Activated CD4-positive, alpha-beta T cell treated with anti-CD3 and anti-CD28 coated beads for 4 hours (primary cell): ENCODE results near the gene FANCG.

Source experiments
- DNase-seq, 2 donors: peaks; one replicate each; pipeline ENCODE4 v3.0.0-alpha.2; 2020

The FANCG gene

DNA sequence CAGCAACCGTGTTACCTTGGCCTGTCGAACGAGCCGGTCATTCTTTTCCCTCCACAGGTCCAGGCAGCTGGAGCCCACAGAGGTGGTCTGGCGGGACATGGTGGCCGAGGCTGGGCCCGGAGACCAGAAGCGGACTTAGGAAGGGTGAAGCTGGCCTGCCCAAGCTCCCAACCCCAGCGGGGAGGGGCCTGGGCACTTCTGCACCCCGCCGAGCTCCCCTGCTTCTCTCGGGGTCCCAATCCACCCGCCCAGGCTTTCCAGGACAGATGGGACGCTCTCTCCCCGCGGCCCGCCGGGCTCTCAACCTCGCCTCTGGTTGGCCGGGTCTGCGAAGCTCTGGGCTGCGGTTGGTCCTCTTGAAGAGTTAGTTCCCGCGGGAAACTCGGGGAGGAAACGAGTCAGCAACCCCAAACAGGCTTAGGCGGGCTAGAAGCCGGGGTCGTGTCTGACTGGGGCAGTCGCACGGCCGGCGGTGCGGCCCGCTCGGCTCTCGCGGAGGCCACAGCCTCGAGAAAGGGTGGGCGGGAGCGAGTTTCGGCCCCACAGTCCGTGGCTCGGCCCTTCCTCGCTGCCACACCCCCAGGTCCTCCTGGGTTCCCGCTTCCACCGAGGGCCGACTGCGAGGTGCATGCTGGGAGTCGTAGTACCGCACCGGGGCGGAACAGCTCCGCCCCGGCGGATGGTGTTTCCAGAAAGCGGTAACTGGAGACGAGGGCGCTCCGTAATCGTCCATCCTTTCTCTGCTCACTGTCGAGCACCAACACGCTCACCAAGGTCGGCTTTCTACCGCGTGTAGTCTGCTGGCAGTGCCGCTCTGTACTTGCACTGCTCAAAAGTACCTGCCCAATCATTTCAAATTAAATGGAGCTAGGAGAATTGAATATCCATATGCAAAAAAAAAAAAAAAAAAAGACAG, at the start of gene FANCG:
FANCG (minus strand) TSS at position 517 of the 916 bp plus-strand sequence; CDS start at position 99, 418 bp downstream.
- peak; percentile 78 for DNase-seq

DNA sequence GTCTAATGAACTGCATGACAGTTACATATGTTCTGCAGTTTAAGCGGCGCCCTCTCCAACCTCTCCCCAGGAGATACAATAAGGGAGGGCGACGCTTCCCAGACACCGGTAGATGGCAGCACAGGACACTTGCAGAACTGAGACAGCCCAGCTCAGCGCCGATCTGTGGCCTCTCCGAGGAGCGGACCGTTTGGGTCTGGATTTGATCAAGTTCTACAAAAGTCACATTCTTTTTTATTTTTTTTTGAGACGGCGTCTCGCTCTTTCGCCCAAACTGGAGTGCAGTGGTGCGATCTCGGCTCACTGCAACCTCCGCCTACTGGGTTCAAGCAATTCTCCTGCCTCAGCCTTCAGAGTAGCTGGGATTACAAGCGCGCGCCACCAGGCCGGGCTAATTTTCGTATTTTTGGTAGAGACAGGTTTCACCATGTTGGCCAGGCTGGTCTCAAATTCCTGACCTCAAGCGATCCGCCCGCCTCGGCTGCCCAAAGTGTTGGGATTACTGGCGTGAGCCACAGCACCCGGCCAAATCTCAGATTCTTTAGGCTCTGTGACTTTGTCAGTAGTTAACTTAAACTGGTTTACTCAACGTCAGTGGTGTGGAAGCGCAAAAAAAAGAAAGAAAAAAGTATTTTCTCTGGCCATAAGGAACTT, 37.3 kb upstream of the FANCG start:
- peak; percentile 88 to 93 for DNase-seq

DNA sequence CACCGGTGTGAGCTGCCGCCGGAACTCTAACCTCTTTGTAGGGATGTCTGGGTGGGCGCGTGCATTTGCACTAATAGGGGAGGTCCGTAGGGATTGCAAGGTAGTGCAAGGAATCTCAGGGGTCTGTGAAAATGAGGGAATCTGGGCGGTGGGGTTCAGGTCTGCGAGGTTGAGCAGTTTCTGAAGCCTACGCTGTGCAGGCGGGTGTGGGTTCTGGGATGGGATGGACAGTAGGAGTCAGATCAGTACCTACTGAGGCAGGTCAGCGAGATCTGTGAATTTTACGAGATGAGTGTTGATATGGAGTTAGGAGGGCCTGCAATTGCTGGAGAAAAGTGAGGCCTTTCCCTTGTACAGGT, 36.8 kb upstream of the FANCG start:
- DNase-seq: no peak

DNA sequence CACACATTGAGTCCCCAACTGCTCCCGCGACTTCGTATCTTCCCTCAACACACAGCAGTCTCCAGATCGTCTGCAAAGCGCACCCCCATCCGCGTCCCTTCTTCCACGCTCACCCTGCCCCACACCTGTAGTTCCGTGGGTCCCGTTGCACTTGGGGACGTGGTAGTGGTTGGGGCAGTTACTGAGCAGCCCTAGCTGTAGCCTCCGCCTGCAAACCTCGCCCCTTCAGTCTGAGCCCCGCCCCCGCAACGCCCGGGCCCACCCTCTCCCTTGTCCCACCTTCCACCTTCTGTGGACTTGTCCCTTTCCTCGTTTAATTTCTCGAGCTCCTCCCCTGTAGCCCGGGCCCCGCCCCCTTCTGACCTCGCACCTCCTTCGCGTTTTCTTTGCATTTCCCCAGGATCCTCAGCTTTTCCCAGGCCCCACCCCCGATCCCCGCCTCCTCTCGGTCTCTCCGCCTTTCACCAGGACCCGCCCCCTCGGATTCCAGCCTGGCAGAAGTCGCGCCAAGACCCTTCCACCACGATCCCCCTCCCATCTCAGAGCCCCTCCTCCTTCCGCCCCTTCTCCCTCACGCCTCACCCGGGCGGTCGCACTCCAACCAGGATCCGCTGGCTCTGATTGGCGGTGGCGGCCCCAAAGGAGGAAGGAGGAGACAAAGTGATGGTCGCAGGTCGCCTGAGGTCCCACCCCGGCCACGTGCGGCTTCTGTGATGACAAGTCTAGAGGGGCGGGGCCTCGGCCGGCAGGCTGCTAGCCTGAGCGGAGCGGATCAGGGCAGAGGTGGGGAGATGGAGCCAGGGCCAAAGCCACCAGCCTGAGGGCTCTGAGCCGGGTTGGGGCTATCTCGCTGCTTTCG, 36.2 kb upstream of the FANCG start, which contains the start of gene ATOSB:
ATOSB (minus strand) TSS at position 183 of the 859 bp plus-strand sequence. CDS start 7,588 bp downstream, outside the sequence.
- DNase-seq: peak; percentile 88 to 91

DNA sequence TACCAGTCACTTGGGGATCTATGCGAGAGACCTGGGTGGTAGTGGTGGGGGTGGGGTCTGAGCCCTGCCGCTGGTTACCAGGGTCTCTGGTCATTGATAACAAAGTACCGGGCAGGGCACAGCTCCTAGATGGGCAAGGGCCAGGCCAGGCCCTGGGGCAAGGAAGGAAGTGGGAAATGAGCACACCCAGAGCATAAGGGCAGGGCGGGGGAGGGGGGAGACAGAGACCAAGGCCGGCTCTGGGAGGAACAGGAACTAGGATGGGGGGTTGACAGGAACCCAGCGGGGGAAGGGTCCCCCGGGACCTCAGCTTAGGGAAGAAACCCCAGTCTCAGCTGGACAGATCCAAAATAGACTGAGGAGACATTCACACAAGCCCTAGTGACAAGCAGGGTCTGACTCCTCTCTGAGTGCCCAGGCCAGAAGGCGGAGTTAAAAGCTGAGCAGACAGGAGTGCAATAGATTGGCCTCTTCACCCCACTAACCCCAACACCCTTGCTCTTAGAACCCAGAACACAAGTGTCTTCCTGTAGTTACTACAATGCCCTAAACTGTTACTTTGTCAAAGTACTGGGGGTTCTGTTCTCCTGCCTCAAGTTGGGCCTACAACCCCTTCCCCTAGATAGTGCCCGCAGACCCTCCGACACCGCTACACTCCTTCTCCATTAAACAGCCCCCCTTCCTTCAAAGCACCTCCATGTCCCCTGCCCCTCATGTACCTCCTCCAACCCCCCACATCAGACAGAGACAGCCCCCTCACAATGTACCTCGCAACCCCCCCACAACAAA, 35.3 kb upstream of the FANCG start:
- DNase-seq: peak in 1 of 2 donors; percentile 22

DNA sequence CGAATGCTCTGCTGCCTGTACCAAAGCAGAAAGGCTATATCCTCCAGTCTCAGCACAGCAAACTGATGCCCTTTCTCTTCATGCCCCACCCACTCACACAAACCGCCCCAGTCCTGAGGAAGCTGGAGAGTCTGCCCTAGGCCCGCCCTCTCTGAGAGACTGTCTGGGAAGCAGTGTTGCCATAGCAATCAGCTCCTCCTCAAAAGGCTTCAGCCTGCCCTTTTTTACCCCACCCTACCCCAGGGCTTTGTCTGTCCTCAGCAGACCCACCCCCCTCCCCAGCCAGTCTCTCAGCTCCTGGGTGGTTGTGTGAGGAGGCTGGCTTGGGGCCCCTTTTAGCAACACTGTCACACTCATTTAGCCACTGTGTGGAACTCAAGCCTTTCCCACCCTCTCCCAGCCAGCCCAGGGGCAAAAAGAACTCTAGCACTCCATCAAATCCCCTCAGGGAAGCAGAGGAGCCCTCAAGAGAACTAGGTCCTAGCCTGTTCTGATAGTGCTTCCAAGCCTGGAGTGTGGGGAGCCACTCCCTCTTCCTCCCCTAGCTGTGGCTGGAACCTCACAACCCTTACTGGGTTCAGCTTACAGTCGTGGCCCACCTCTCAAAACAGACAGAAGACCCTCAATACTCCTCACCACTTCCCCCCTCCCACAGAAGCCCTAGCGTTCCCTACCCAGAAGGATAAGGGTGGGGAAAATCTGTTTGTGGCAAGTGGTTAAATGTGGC, 34.5 kb upstream of the FANCG start:
- DNase-seq: peak; percentile 69 to 73

DNA sequence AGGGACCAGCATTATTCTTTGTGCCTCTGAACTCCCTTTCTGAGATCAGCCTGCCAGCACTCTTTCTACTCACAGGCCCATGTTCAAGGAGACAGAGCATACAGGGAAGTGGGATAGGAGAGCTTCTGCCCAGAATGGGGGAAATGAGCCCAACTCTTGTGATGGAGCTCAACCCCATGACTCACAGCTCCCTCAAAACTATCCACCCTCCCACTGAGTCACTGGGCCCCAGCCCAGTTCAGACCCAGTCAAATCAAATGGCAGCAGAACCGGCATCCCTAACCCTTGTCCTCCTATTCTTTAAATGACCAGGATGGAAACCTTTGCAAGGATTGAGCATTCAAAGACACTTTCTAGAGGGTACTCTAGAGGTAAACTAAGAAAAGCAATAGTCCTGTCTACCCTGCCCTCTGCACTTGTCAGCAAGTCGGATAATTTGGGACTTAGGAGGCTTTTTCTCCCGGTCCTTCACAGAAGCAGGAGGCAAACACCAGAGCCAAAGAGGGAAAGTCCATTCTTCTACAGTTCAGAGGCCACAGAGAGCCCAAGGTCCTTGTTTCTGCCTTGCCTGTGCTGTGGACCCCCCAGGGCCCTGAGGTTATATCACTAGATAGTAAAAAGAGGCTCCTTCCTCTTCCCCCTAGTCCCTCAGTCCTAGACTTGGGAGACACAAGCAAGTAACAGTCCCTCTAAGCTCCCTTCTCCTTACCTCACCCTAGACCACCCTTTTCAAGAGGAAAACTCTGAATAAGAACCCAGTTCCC, 32.7 kb upstream of the FANCG start:
- DNase-seq: peak in 1 of 2 donors; percentile 19

DNA sequence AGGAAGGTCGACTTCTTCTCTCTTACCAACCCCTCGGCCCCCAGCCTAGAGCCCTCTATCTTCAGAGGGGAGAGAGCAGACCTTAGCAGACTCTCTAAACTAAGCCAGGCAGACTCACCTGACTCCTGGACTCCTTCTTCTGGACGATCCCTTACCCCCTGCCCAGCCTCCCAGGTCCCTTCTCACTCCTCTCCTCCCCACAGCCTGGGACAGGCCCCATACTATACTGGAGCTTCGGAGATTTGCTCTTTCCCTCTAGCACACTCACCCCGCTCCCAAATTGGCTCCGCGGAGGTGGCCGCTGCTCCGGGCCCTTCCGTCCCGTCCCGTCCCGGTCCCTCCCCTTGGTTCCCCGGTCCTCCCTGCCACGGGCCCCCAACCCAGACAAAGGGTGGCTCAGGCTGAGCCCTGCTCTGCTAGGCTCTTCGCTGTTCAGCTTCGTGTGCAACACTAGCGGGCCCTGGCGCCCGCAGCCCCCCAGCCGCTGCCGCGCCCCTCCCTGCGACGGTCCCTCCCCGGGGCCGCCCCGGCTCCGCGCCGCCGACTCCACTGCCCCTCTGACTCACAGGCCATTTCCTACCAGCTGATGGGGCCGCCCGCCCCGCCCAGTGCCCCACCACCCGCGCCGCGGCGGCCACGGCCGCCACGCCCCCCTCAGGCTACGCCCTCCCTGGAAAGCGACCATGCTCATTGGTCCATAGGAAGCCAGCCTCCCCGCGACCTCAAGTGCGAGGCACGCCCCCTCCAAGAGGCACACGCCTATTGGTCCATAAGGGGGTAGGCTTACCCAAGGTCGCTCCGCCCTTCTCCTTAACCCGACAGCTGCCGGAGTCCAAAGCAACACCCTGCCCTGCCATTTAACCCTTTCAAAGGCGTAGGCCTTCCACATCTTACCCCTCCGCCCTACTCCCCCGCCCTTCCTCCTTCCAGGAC, 31.5 kb upstream of the FANCG start:
- peak; percentile 94 to 96 for DNase-seq

DNA sequence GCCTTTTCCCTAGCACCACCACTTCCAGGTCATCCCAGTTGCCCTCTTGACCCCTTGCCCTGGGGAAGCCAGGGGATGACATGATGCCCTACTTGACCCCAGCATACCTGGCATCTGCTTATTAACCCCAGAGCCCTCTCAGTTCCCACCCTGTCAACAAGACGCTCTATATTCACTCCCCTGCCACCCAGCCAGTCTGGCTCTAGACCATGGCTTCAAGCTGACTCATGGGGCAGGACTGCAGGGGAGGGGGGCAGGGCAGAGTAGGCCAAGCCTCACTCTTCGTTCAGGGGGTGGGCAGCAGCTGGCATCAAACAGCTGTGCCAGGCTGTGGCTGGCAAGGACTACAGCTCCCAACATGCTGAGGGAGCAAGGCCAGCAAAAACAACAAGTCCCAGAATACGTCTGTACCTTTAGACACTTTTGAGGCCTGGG, 30.6 kb upstream of the FANCG start:
- no peak for DNase-seq

DNA sequence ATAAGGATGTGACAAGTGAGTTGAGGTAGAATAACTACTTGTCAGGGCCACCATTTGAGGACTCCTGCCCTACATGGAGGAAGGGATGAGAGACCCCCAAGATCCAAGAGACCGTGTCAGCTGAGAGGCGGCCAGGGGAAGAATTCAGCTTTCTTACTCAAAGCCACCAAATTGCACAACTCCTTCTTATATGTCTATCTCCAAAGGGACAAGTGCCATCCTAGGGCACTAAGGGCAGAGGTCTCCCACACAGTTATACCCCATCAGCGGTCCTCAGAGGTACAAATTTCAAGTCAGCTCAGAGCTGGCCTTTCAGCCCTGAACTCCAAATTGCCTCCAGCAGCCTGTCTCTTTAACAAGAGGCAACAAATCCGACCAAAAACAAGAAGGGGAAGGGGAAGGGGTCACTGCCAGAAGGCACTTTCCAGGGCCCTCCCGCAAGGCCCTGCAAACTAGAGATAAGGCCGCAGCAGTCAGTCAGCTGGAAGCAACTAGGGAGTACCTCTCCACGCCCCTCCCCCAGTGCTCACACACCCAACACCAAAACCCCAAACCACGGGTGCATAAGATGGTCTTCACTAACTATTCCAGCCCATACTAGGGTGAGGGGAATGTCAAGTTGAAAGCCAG, 29.3 kb upstream of the FANCG start:
- DNase-seq: no peak

DNA sequence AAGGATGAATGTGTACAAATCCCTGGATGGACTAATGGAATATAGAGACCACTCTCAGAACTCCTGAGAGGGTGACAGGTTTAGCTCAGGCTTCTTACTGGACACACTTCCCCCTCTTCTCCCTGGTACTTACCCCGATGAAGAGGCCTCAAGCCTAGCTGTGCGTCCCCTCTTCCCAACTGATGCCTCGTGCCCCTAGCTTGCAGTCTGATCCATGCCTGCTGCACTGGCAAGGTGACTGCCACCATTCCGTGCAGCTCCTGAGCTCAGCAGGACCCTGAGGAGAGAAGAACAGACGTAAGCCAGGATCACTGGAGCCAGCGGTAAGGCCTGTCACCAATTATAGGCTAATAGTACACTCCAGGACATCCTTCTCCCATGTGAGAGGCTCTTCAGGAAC, 28.7 kb upstream of the FANCG start:
- DNase-seq: no peak

DNA sequence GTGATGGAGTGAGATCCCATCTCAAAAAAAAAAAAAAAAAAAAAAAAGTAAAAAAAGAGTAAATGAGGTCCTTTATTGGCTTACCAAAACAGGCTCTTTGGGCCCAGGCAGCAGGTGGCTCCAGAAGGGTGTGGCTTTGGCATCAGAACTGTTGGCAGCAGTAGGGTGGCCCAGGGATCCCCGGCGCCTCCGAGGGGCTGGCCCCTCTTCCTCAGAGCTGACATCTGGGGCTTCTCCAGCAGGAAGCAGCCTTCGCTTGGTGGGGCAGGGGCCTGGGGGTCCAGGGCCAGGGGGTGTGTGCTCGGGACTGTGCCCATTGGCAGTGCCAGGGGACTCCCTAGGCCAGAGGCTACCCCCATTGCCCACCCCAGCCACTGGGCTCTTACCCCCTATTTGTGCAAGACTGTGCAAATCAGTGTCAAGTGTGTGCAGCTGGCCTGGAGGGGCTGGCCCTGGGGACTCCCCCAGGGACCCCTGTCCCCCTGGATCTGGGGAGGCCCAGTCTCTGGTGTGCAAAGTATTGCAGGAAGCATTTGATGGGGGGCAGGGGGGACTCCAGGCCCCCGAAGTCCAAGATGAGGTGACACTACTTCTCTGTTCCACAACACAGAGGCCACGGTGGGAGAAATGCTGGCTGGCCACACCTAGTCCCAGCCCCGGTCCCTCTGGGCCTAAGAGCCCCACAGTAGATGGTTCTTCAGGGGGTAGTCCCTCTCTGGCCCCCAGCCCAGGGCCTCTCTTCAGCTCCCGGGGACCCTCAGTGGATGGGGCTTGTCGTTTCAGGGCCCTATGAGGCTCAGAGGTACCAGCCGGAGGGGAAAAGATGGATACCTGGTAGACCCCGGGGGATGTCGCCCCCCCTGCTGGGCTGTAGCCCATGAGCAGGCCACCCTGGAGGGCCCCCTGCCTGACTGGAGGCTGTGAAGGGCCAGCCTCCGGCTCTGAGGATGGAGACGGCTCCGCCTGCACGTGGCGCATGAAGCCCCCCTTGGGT, 27.9 kb upstream of the FANCG start:
- DNase-seq: no peak

DNA sequence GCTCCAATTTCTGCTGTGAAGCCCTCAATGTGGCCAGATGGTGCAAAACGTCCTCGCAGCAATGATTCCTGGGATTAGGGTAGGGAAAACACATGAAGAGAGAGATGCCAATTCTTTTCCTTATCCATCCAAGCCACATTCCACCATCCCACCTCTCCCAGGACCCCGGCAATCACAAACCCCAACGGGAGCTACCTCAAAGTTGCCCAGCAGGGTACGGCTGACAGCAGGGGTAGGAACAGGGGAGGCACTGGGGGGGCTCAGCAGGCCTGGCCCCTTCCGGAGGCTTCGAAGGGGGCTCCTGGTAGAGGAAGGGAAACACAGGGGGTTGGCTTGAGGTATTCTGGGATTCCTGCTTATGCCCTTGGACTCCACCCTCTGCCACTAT, 26.6 kb upstream of the FANCG start:
- DNase-seq: no peak

DNA sequence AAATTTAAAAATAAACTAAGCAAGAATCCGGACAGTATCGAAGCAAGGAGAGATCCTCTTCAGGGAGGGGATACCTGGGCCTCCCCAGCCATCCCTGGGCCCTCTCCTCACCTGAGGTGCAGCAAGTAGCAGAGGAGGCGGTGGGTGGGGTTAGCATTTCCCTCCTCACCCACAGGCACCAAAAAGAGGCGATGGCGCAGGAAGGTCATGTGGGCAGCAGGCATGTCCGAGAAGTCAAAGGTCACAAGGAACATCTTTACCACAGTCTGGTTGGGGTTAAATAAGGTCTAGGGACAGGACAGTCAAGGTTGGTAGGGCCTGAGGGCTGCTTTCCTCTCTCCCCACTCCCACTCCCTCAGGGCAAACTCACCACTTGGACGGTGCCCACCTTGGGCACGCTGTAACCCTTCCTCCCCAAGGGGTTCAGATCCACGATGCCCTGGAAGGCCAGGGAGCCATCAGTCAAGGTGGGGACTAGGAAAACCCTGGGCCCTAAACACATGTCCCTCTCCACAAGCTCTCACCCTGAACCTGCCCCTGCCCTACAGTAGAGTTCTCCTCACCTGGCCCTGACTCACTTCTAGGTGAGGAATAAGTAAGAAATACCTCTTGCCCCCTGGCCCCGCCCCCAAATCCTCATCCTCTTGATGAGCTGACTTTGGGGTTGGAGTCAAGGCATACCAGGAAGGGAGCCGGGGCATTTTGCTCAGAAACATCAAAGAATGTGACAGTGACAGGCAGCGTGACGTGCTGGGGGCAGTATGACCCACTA, 26.0 kb upstream of the FANCG start:
- no peak for DNase-seq

DNA sequence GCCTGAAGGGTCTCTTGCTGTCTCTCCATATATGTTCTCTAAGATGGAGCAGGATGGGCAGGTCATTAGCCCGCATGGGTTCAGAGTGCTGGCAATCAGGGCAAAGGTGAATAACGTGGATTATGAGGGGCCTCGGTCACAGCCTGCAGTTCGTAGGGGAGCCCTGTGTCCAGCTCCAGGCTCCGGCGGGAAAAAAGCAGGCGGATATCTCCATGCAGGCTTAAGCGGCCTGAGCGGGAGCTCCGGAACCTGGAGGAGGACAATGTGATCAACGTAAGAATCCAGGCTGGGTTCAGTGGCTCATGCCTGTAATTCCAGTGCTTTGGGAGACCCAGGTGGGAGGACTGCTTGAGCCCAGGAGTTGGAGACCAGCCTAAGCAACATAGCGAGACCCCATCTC, 25.4 kb upstream of the FANCG start:
- no peak for DNase-seq

DNA sequence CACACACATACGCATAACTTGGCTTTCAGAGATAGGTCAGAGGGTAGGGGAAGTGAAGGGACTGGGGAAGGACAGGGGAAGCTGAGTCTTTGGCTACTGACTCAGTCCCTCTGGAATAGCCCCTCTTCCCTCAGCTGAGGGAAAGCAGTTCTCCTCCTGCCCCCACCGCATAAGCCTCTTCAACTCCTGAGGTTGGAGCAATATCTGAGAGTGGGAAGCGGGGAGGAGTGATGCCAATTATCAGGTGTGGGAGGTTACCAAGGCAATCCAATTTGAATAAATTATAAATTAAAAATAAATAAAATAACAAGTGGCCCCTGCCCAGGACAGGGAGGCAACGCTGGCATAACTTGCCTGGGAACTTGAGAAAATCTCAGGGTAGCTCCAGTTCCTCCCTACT, 24.8 kb upstream of the FANCG start:
- DNase-seq: no peak

DNA sequence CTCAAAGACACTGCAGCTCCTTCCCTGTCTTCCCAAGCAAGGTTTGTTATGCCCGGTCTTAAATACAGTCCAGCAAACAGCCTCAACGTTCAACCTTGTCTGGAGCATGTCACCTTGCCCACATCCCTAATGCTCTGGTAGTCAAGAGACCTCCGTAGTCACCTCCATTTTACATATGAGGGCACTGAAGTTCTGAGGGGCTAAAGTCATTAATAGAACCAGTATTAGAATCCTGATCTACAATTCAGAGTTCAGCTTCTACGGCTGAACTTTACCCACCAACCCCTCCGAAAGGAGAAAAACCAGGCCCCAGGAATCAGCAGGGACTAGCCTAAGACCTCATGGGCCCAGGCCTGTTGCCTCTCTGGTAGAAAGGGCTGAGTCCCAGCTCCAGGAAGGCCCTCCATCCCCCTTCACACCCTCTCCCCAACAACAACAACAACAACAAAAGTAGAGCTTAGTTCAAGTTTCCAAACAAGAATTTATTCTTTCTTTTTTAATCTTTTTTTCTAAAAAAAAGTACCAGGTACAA, 24.0 kb upstream of the FANCG start:
- DNase-seq: no peak
